ENCODE data around the gene AUTS2.

GRCh38 chr7:70361821-70362220 is 763.5 kb downstream of the AUTS2 start:
- TF ChIP-seq EZH2 (IDR thresholded peaks at IDR 0.05; ENCODE audit: borderline replicate concordance, control insufficient read depth, low read depth, low read length) (no peak), RCOR1 (conservative IDR thresholded peaks at IDR 0.05; ENCODE audit: low read depth, low read length) (no peak), ETV6 (conservative IDR thresholded peaks at IDR 0.05 in 1 of 2, IDR thresholded peaks at IDR 0.05 in 1 of 2; ENCODE audit: borderline replicate concordance in 1 of 2, low read depth in 1 of 2) (no peak), SP1 (IDR thresholded peaks at IDR 0.05; ENCODE audit: low read depth, low read length) (no peak), MYC (IDR thresholded peaks at IDR 0.05; ENCODE audit: insufficient read depth, insufficient read length, insufficient replicate concordance, low read length, severe bottlenecking) (no peak), NFIC (IDR thresholded peaks at IDR 0.05; ENCODE audit: low read depth, low read length) (no peak), EP300 (IDR thresholded peaks at IDR 0.05; ENCODE audit: borderline replicate concordance in 1 of 2, control insufficient read depth in 1 of 2, low read depth in 2 of 2, low read length in 2 of 2) (no peak), RELA (IDR thresholded peaks at IDR 0.05; ENCODE audit: borderline replicate concordance, partially characterized antibody) (no peak)

Measured in GM12878 (cell line).